GM18508 (cell line): ENCODE data around the gene TJP2.
A peak's percentile ranks its signal among the peaks of the same experiment; 100 is the strongest.
"Not testable (repeated sequence)": the region's sequence is repeated elsewhere in the genome, so short reads cannot be mapped to it uniquely, and the experiment has no call there.

ENCODE experiments used
- ATAC-seq: cut with Tn5 transposase; IDR thresholded peaks from one replicate; pipeline ENCODE4 v1.9.1; 2021; ENCODE audit warnings: moderate number of reproducible peaks; ENCODE audit not compliant: insufficient read depth, unreplicated experiment

TJP2 gene

GRCh38 chr9:69157751-69158466, 16.2 kb upstream of the TJP2 start:
- no peak for ATAC-seq

- no peak for ATAC-seq
These were observed 15.6 kb upstream of the TJP2 start for GRCh38 chr9:69158471-69158870.

GRCh38 chr9:69164573-69164972, 9.5 kb upstream of the TJP2 start:
- ATAC-seq, result not testable (repeated sequence)

- ATAC-seq, result no peak
These were observed 8.5 kb upstream of the TJP2 start for GRCh38 chr9:69165581-69165980.

GRCh38 chr9:69168709-69169217, 5.3 kb upstream of the TJP2 start:
- peak; percentile 53 for ATAC-seq

- ATAC-seq, result no peak
These were observed 3.8 kb upstream of the TJP2 start for GRCh38 chr9:69170231-69170630.

GRCh38 chr9:69171049-69171448, 3.0 kb upstream of the TJP2 start:
- ATAC-seq, result no peak

GRCh38 chr9:69171517-69171916, 2.6 kb upstream of the TJP2 start:
- no peak for ATAC-seq

- ATAC-seq, result no peak
These were observed 1.2 kb upstream of the TJP2 start for GRCh38 chr9:69172895-69173294.

GRCh38 chr9:69173497-69173890, 583 bp upstream of the TJP2 start:
- ATAC-seq, result no peak

- peak; percentile 44 for ATAC-seq
These were observed 763 bp downstream of the TJP2 start for GRCh38 chr9:69174616-69175463.

GRCh38 chr9:69175486-69175885, 1.4 kb downstream of the TJP2 start:
- peak; percentile 16 for ATAC-seq

GRCh38 chr9:69176471-69177171, 2.5 kb downstream of the TJP2 start:
- ATAC-seq, result no peak

- no peak for ATAC-seq
These were observed 4.5 kb downstream of the TJP2 start for GRCh38 chr9:69178583-69179011.

- no peak for ATAC-seq
These were observed 5.0 kb downstream of the TJP2 start for GRCh38 chr9:69179037-69179436.

GRCh38 chr9:69180200-69180599, 6.1 kb downstream of the TJP2 start:
- no peak for ATAC-seq

- ATAC-seq, result no peak
These were observed 6.6 kb downstream of the TJP2 start for GRCh38 chr9:69180670-69181069.

- ATAC-seq, result no peak
These were observed 7.9 kb downstream of the TJP2 start for GRCh38 chr9:69181908-69182353.

- no peak for ATAC-seq
These were observed 10.2 kb downstream of the TJP2 start for GRCh38 chr9:69184266-69184665.

GRCh38 chr9:69186841-69187611, 12.9 kb downstream of the TJP2 start:
- ATAC-seq, result no peak
